OCI-LY1 (cell line): ENCODE data around the gene SYNGR1.

Experiments
- CTCF ChIP-seq: fragments of 200-600 bp; sonication (generic), shearing (Covaris generic); IDR thresholded peaks from 2 replicates; pipeline ENCODE4 v1.5.1; 2017; ENCODE audit warnings: mild to moderate bottlenecking, antibody characterized with exemption, low read length, moderate library complexity, mixed read lengths
- EZH2 ChIP-seq: fragments of 200-600 bp; sonication (generic), shearing (Covaris generic); IDR thresholded peaks from 2 replicates; pipeline ENCODE4 v1.8.0; 2017; ENCODE audit warnings: borderline replicate concordance, mixed run types, mild to moderate bottlenecking, antibody characterized with exemption, low read length, moderate library complexity, mixed read lengths

GRCh38 chr22:39429916-39430575, 80.3 kb downstream of the SYNGR1 start:
- TF ChIP-seq CTCF (no peak), EZH2 (no peak)
